Panc1 (cell line): Measurements from ENCODE around the gene C1D.

ENCODE experiments used
- POLR2AphosphoS5 ChIP-seq: IDR thresholded peaks from 2 replicates; pipeline ENCODE4 v1.6.1; 2012; ENCODE audit warnings: mild to moderate bottlenecking, low read depth, low read length, moderate library complexity
- SIN3A ChIP-seq: IDR thresholded peaks from 2 replicates; pipeline ENCODE4 v1.6.1; 2012; ENCODE audit warnings: low read depth, mild to moderate bottlenecking, low read length, moderate library complexity, borderline replicate concordance; ENCODE audit not compliant: insufficient read depth
- TCF7L2 ChIP-seq: IDR thresholded peaks from 2 replicates; pipeline ENCODE4 v1.6.1; 2011; ENCODE audit warnings: mild to moderate bottlenecking, low read depth, low read length, inconsistent platforms
- TF ChIP-seq, protein P1 (sequence below): fragments of 450-650 bp; IDR thresholded peaks from 2 replicates; pipeline ENCODE4 v1.5.1; 2017; ENCODE audit warnings: mild to moderate bottlenecking
- TF ChIP-seq, protein P2 (sequence below), 2 experiments: IDR thresholded peaks; 2 replicates each; pipeline ENCODE4 v1.6.1; 2011 to 2012; ENCODE audit warnings: low read depth in 2 of 2, control low read depth in 1 of 2, low read length in 1 of 2, mild to moderate bottlenecking in 1 of 2, moderate library complexity in 1 of 2; ENCODE audit not compliant: insufficient read depth in 1 of 2

DNA sequence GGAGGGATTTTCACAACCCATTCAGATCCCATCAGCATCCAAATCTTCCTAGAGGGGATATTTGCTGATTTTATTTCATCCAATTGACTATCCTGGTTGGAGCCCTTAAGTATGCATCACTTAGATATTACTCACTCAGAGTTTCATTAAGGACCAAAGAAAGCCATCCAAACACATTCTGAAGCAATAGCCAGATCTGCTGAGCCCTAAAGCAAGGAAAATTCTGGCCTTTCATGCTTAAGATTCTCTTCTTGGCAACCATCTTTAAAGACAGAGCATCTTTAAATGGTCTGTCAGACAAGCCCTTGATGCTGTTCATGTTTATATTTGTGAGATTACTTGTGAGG is 40.9 kb upstream of the C1D start:
- TF ChIP-seq, protein P1, sequence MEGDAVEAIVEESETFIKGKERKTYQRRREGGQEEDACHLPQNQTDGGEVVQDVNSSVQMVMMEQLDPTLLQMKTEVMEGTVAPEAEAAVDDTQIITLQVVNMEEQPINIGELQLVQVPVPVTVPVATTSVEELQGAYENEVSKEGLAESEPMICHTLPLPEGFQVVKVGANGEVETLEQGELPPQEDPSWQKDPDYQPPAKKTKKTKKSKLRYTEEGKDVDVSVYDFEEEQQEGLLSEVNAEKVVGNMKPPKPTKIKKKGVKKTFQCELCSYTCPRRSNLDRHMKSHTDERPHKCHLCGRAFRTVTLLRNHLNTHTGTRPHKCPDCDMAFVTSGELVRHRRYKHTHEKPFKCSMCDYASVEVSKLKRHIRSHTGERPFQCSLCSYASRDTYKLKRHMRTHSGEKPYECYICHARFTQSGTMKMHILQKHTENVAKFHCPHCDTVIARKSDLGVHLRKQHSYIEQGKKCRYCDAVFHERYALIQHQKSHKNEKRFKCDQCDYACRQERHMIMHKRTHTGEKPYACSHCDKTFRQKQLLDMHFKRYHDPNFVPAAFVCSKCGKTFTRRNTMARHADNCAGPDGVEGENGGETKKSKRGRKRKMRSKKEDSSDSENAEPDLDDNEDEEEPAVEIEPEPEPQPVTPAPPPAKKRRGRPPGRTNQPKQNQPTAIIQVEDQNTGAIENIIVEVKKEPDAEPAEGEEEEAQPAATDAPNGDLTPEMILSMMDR = no peak
- no peak for TF ChIP-seq SIN3A
- no peak for TF ChIP-seq POLR2AphosphoS5
- TF ChIP-seq, protein P2, sequence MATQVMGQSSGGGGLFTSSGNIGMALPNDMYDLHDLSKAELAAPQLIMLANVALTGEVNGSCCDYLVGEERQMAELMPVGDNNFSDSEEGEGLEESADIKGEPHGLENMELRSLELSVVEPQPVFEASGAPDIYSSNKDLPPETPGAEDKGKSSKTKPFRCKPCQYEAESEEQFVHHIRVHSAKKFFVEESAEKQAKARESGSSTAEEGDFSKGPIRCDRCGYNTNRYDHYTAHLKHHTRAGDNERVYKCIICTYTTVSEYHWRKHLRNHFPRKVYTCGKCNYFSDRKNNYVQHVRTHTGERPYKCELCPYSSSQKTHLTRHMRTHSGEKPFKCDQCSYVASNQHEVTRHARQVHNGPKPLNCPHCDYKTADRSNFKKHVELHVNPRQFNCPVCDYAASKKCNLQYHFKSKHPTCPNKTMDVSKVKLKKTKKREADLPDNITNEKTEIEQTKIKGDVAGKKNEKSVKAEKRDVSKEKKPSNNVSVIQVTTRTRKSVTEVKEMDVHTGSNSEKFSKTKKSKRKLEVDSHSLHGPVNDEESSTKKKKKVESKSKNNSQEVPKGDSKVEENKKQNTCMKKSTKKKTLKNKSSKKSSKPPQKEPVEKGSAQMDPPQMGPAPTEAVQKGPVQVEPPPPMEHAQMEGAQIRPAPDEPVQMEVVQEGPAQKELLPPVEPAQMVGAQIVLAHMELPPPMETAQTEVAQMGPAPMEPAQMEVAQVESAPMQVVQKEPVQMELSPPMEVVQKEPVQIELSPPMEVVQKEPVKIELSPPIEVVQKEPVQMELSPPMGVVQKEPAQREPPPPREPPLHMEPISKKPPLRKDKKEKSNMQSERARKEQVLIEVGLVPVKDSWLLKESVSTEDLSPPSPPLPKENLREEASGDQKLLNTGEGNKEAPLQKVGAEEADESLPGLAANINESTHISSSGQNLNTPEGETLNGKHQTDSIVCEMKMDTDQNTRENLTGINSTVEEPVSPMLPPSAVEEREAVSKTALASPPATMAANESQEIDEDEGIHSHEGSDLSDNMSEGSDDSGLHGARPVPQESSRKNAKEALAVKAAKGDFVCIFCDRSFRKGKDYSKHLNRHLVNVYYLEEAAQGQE (IDR thresholded peaks at IDR 0.05; ENCODE audit: insufficient read depth in 1 of 2, low read depth in 2 of 2, low read length in 1 of 2) = no peak
- no peak for TF ChIP-seq TCF7L2
